Gastroesophageal sphincter (tissue), 4 donors: ENCODE data around the gene HYAL2. TPM values are rescaled to one million over a fixed set of nuclear protein-coding genes. Genes with fewer than 3 reads are reported as not detected.
A peak's percentile ranks its signal among the peaks of the same experiment; 100 is the strongest.

ENCODE experiments used
- ATAC-seq: fragments of 150-250 bp; one replicate; pipeline ENCODE4 v1.9.1; 2016; ENCODE audit warnings: mild to moderate bottlenecking, moderate library complexity
- H3K27ac ChIP-seq, 4 donors: fragments of 200-600 bp; sonication (generic) in 3 of 4; 1 replicate in 3 of 4; 2 replicates in 1 of 4; pipeline ENCODE4 v1.5.1; 2016 to 2019
- H3K27me3 ChIP-seq: fragments of 200-600 bp; sonication (generic); one replicate; pipeline ENCODE4 v1.5.1; 2019
- H3K36me3 ChIP-seq, 2 donors: fragments of 200-600 bp; sonication (generic); one replicate each; pipeline ENCODE4 v1.5.1; 2019; ENCODE audit warnings: control low read depth in 1 of 2
- H3K4me1 ChIP-seq, 3 donors: fragments of 200-600 bp; sonication (generic); 1 replicate in 2 of 3; 2 replicates in 1 of 3; pipeline ENCODE4 v1.5.1; 2016 to 2019; ENCODE audit warnings: control low read depth in 2 of 3
- H3K4me3 ChIP-seq, 2 donors: fragments of 200-600 bp; sonication (generic); one replicate each; pipeline ENCODE4 v1.5.1; 2019; ENCODE audit warnings: mild to moderate bottlenecking in 1 of 2, moderate library complexity in 1 of 2
- H3K9me3 ChIP-seq, 3 donors: fragments of 200-600 bp; sonication (generic); one replicate each; pipeline ENCODE4 v1.5.1; 2017 to 2019; ENCODE audit warnings: control low read depth in 2 of 3
- CTCF ChIP-seq, 4 experiments: fragments of 200-600 bp in 2 of 4; fragments of 450-650 bp in 2 of 4; sonication (generic) in 1 of 4; IDR thresholded peaks; one replicate each; pipeline ENCODE4 v1.5.1; 2017 to 2019; ENCODE audit warnings: antibody characterized with exemption in 4 of 4, mild to moderate bottlenecking in 2 of 4, moderate library complexity in 2 of 4
- EP300 ChIP-seq: sonication (generic); formaldehyde crosslinking; IDR thresholded peaks from one replicate; pipeline ENCODE4 v1.6.1; 2017; ENCODE audit warnings: antibody characterized with exemption, mild to moderate bottlenecking
- POLR2A ChIP-seq, 2 donors: fragments of 450-650 bp; IDR thresholded peaks; one replicate each; pipeline ENCODE4 v1.6.1; 2017; ENCODE audit warnings: antibody characterized with exemption in 2 of 2, mild to moderate bottlenecking in 2 of 2, moderate library complexity in 1 of 2
- POLR2AphosphoS5 ChIP-seq: sonication (generic); formaldehyde crosslinking; IDR thresholded peaks from one replicate; pipeline ENCODE4 v1.6.1; 2017; ENCODE audit warnings: antibody characterized with exemption
- WGBS, 2 donors: methylation state at CpG; one replicate each; pipeline ENCODE4 v1.1.5; 2018; ENCODE audit warnings: low coverage in 1 of 2; 5-methylcytosine and 5-hydroxymethylcytosine counted together
- total RNA-seq, 4 donors: library from RNA; depleted of rRNA; stranded (reverse); fragments of >200 nt; gene quantifications; one replicate each; pipeline ENCODE4 v1.1.0, GENCODE V29; 2016

Gene HYAL2
- total RNA-seq, 4 donors from 2014 or later: 37.2 to 87.0 (median 74.8) TPM

DNA sequence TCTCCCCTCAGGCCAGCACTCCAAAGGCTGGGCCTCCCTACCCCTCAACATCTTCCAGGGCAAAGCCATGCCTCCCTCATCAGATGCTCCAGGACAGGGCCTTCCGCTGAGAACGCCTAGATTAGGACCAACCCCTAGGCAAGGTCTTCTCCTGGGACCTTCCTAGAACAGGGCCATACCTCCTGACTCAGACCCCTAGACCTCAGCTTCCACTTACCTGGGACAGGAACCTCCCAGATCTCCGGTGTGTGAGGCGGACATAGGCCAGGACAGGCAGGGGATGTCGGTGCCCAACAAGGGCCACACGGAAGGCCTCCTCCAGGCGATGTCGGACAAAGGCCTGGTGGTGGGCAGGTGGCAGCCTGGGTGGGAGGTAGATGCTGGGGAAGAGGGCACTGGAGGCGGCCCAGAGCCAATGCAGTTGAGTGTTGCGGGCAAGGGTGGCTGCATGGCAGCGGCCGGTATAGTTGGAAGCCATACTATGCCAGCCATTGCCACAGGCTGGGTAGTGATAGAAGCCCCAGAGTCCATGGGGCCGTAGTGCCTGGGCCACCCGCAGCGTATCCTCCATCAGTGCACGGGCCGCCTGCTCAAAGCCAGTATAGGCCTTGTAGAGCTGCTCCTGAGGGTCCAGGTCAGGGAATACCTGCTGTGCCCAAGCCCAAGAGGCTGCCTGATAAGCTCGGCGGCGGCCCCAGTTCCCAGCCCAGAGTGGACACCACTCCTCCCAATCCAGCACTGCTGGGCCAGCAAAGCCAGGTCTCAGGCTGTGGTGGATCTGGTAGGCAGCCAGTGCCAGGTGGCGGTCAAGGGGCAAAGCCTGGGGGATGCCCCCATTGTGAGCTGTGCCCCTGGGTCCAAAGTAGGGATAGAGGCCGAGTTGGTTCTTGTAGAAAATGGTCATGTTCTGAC is 27.8 kb downstream of the HYAL2 start:
- no CpG with 5 or more reads among the region's 22 CpGs for WGBS, 2 donors
- ATAC-seq: no peak
- H3K36me3 ChIP-seq: peaks cover 0 to 21% of the 10 kb centered on the region in 2 donors
- no peak for TF ChIP-seq POLR2AphosphoS5
- TF ChIP-seq CTCF (IDR thresholded peaks at IDR 0.05): no peak
- no peak for TF ChIP-seq POLR2A (IDR thresholded peaks at IDR 0.05)
- no peak for TF ChIP-seq EP300
- H3K27me3 ChIP-seq: no peaks in the 10 kb centered on the region
- H3K4me1 ChIP-seq: peaks cover 0 to 49% (median 21%) of the 10 kb centered on the region in 3 donors
- H3K27ac ChIP-seq: no peak overlapping the region
- no peaks in the 10 kb centered on the region for H3K9me3 ChIP-seq
- H3K4me3 ChIP-seq: no peak overlapping the region

GRCh38 chr3:50294089-50294488 is 28.5 kb downstream of the HYAL2 start:
- no peak for ATAC-seq
- 85% methylated on average over 2 of the region's 4 CpGs; no CpG with 5 or more reads in 1 of the 2 donors for WGBS, 2 donors
- Histone ChIP-seq H3K36me3 (peaks cover 0 to 28% of the 10 kb centered on the region in 2 donors), H3K27ac (no peak overlapping the region), H3K4me3 (no peak overlapping the region), H3K9me3 (no peaks in the 10 kb centered on the region), H3K27me3 (no peaks in the 10 kb centered on the region), H3K4me1 (peaks cover 0 to 47% (median 21%) of the 10 kb centered on the region in 3 donors)
- TF ChIP-seq POLR2AphosphoS5 (no peak), POLR2A (IDR thresholded peaks at IDR 0.05) (no peak), EP300 (no peak), CTCF (IDR thresholded peaks at IDR 0.05) (no peak)

DNA sequence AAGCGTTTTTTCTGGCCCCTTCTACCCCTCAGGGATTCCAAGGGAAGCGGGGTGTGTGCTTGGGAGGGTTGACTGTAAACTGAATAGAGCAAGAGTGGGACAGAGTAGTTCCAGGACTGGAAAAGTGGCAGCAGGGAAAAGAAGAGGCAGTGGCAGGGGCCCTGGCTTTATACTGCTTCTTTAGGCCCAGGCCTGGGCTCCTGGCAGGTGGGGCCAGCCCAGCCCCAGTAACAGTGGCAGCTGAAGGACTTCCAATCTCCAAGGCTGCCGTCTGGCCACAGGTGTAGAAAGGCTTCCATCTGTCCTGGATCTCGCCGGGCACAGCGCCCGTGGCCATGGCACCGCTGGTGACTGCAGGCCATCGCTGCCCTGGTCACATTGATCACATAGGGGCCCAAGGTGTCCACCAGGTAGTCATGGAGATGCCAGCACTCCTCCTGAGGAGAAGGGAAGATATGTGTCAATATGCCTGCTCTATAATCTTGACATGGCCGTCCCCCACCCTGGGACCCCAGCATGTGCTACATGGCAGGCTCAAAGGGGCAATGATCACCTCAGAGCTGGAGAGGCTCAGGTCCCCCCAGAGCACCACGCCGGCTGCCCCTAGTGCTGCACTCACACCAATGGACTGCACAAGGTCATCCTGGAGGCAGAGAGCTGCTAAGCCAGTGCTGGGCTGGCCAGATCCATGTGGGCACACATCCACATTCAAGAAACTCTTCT is 29.3 kb downstream of the HYAL2 start:
- no peak for ATAC-seq
- H3K27me3 ChIP-seq: no peaks in the 10 kb centered on the region
- TF ChIP-seq POLR2A (IDR thresholded peaks at IDR 0.05) (no peak), CTCF (IDR thresholded peaks at IDR 0.05) (no peak), POLR2AphosphoS5 (no peak), EP300 (no peak)
- peak overlapping the region; percentile 69 to 93 (median 90) for H3K27ac ChIP-seq
- H3K4me3 ChIP-seq: peak overlapping the region in 1 of 2 donors; percentile 100
- H3K9me3 ChIP-seq: no peaks in the 10 kb centered on the region
- H3K36me3 ChIP-seq: peaks cover 0 to 36% of the 10 kb centered on the region in 2 donors
- WGBS, 2 donors: 100% methylated on average over 1 of the region's 12 CpGs; no CpG with 5 or more reads in 1 of the 2 donors
- H3K4me1 ChIP-seq: peaks cover 0 to 40% (median 16%) of the 10 kb centered on the region in 3 donors

DNA sequence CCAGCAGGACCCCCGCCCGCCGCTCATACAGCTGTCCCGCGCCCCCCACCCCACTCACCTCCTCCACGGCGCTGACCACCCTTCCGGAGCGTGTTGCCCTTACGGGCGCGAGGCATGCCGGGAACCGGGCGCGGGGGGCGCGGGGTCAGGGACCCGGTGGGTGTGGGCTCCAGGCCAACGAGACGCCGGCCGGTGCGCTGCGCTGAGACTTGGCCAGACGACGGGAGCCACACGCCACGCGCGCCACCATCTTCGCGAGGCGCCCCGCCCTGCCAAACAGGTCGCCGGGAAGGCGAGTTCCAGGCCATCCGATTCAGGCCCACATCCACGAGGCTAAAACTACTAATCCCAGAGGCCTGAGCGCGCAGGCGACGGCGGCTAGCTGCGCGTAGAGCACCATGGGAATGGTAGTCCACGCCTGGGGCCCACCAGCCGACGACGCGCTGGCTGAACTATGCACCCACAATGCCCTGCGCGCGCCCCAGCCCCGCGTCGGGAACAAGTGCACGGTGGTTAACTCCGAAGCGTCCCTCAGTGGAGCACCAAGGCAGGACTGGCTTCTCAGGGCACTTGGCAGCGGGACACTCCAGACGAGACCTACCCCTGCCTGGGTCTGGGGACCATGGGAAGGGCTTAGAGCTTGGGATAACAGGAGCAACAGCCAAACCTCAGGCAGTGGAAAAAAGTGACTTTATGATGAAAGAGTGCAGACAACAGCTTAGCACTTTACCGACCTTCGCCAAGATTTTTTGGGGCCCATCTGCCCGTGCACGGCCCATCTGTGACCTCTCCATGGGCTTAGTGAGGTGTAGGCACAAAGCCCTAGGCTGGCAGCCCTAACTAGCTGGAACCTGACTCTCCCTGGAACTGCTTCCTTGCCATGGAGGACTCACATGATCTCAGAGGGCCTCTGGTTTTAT is 30.1 kb downstream of the HYAL2 start, which contains the start of gene IFRD2:
Gene IFRD2 (minus strand): TSS at position 271 of the 920 bp plus-strand sequence. CDS start 155 bp downstream, at position 116.
- peak within 1 kb of the TSS; percentile 97 to 100 for H3K4me3 ChIP-seq
- H3K36me3 ChIP-seq: peaks cover 0 to 43% of the 10 kb centered on the region in 2 donors
- TF ChIP-seq CTCF (IDR thresholded peaks at IDR 0.05) (no peak), POLR2AphosphoS5 (peak; percentile 88), POLR2A (IDR thresholded peaks at IDR 0.05) (peak; percentile 40 to 70)
- peak; percentile 98 for ATAC-seq
- no peaks in the 10 kb centered on the region for H3K27me3 ChIP-seq
- no CpG with 5 or more reads among the region's 67 CpGs for WGBS, 2 donors
- H3K9me3 ChIP-seq: no peaks in the 10 kb centered on the region
- H3K27ac ChIP-seq: peak within 1 kb of the TSS; percentile 69 to 93 (median 90)
- peaks cover 0 to 32% (median 14%) of the 10 kb centered on the region in 3 donors for H3K4me1 ChIP-seq
